NCI-H1092 treated with DMSO at 0.1 percent for 48 hours (cell line): ENCODE data around the gene SIAH1.
"Not testable (repeated sequence)": the region's sequence is repeated elsewhere in the genome, so short reads cannot be mapped to it uniquely, and the experiment has no call there.

Experiments
- DNase-seq: peaks from one replicate; lab custom pipeline; 2025; lab: John Stamatoyannopoulos, UW

The SIAH1 gene

GRCh38 chr16:48366165-48367093 is 18.8 kb downstream of the SIAH1 start:
- DNase-seq = peak; percentile 7

- DNase-seq = no peak
Observed at GRCh38 chr16:48365601-48366164, 19.5 kb downstream of the SIAH1 start.

- DNase-seq = no peak
Observed at GRCh38 chr16:48365025-48365600, 20.1 kb downstream of the SIAH1 start.

- no peak for DNase-seq
Observed at GRCh38 chr16:48361540-48362144, 23.6 kb downstream of the SIAH1 start.

- DNase-seq = no peak
Observed at GRCh38 chr16:48361012-48361411, 24.2 kb downstream of the SIAH1 start.

- DNase-seq = no peak
Observed at GRCh38 chr16:48359983-48360382, 25.2 kb downstream of the SIAH1 start.

GRCh38 chr16:48358419-48358818 is 26.8 kb downstream of the SIAH1 start:
- DNase-seq = no peak

GRCh38 chr16:48356633-48357376 is 28.4 kb downstream of the SIAH1 start:
- no peak for DNase-seq

GRCh38 chr16:48354877-48355855 is 30.0 kb downstream of the SIAH1 start:
- DNase-seq = no peak

GRCh38 chr16:48354385-48354784 is 30.8 kb downstream of the SIAH1 start:
- DNase-seq = not testable (repeated sequence)

GRCh38 chr16:48353565-48354163 is 31.5 kb downstream of the SIAH1 start:
- peak; percentile 42 for DNase-seq

GRCh38 chr16:48352648-48353390 is 32.4 kb downstream of the SIAH1 start:
- no peak for DNase-seq

GRCh38 chr16:48350736-48351135 is 34.5 kb downstream of the SIAH1 start:
- DNase-seq = no peak

- no peak for DNase-seq
Observed at GRCh38 chr16:48347980-48348379, 37.2 kb downstream of the SIAH1 start.

GRCh38 chr16:48347191-48347865 is 37.9 kb downstream of the SIAH1 start:
- no peak for DNase-seq

GRCh38 chr16:48342591-48342990 is 42.6 kb downstream of the SIAH1 start:
- DNase-seq = no peak

- DNase-seq = no peak
Observed at GRCh38 chr16:48340054-48340453, 45.2 kb downstream of the SIAH1 start.

GRCh38 chr16:48335961-48336360 is 49.3 kb downstream of the SIAH1 start:
- DNase-seq = no peak

GRCh38 chr16:48334325-48334724 is 50.9 kb downstream of the SIAH1 start:
- no peak for DNase-seq
